Loucy (cell line): ENCODE results near the gene ZNF576.

Source experiments
- EZH2phosphoT487 ChIP-seq: fragments of 200-600 bp; IDR thresholded peaks from 2 replicates; pipeline ENCODE4 v1.6.1; 2018; ENCODE audit warnings: antibody characterized with exemption, mild to moderate bottlenecking, moderate library complexity, borderline replicate concordance
- TF ChIP-seq, protein P1 (sequence below): fragments of 200-600 bp; sonication (generic); conservative IDR thresholded peaks from 2 replicates; pipeline ENCODE4 v1.5.1; 2014; ENCODE audit warnings: mild to moderate bottlenecking, antibody characterized with exemption, low read length

DNA sequence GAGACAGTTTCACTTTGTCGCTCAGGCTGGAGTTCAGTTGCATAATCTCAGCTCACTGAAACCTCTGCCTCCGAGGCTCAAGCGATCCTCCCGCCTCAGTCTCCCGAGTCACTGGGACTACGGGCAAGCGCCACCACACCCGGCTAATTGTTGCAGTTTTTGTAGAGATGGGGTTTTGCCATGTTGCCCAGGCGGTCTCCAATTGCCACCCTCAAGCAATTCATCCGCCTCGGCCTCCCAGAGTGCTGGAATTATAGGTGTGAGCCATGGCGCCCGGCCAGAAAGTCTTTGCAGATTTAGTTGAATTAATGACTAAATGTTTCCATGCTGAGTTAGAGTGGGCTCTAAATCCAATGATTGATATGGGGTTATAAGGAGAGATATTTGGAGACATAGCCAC is 47.8 kb downstream of the ZNF576 start:
- TF ChIP-seq, protein P1, sequence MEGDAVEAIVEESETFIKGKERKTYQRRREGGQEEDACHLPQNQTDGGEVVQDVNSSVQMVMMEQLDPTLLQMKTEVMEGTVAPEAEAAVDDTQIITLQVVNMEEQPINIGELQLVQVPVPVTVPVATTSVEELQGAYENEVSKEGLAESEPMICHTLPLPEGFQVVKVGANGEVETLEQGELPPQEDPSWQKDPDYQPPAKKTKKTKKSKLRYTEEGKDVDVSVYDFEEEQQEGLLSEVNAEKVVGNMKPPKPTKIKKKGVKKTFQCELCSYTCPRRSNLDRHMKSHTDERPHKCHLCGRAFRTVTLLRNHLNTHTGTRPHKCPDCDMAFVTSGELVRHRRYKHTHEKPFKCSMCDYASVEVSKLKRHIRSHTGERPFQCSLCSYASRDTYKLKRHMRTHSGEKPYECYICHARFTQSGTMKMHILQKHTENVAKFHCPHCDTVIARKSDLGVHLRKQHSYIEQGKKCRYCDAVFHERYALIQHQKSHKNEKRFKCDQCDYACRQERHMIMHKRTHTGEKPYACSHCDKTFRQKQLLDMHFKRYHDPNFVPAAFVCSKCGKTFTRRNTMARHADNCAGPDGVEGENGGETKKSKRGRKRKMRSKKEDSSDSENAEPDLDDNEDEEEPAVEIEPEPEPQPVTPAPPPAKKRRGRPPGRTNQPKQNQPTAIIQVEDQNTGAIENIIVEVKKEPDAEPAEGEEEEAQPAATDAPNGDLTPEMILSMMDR = no peak
- TF ChIP-seq EZH2phosphoT487 = no peak
